C4-2B (cell line): ENCODE data around the gene CCL14.

ENCODE experiments used
- ZFX ChIP-seq: fragments of 450-650 bp; IDR thresholded peaks from 2 replicates; pipeline ENCODE4 v1.6.1; 2017
- TF ChIP-seq, protein P1 (sequence below): fragments of 450-650 bp; conservative IDR thresholded peaks from 2 replicates; pipeline ENCODE4 v1.5.1; 2017; ENCODE audit warnings: mild to moderate bottlenecking

DNA sequence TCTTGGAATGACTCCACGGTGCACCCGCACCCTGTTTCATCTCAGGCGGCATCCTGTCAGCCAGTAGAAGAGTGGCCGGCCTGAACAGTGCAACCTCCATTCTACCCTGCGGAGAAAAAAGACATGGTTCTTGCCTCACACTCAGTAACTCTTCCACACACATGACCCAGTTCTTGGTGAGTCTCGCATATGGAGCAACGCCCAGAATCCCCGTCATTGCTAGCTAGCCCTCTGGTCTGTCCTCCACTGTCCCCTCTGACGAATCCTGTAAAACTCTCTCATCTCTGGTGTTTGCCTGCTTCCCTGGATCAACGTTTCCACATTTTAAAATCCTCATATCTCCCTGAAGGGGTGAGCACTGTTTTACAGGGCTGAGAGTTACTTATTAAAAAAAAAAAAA is 51.8 kb downstream of the CCL14 start:
- TF ChIP-seq, protein P1, sequence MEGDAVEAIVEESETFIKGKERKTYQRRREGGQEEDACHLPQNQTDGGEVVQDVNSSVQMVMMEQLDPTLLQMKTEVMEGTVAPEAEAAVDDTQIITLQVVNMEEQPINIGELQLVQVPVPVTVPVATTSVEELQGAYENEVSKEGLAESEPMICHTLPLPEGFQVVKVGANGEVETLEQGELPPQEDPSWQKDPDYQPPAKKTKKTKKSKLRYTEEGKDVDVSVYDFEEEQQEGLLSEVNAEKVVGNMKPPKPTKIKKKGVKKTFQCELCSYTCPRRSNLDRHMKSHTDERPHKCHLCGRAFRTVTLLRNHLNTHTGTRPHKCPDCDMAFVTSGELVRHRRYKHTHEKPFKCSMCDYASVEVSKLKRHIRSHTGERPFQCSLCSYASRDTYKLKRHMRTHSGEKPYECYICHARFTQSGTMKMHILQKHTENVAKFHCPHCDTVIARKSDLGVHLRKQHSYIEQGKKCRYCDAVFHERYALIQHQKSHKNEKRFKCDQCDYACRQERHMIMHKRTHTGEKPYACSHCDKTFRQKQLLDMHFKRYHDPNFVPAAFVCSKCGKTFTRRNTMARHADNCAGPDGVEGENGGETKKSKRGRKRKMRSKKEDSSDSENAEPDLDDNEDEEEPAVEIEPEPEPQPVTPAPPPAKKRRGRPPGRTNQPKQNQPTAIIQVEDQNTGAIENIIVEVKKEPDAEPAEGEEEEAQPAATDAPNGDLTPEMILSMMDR = no peak
- no peak for TF ChIP-seq ZFX
